MCF 10A (cell line): ENCODE measurements around the gene PGLYRP2. TPM values are rescaled to one million over a fixed set of nuclear protein-coding genes. Genes with fewer than 3 reads are reported as not detected.

ENCODE experiments used
- BruUV-seq: library from RNA; stranded (reverse); fragments of 400-500 nt; replicated peaks from 2 replicates; lab custom pipeline; 2021; lab: Mats Ljungman, UMichigan
- CTCF ChIA-PET: fragments of 300-600 bp; sonication (Branson Sonifier 250); formaldehyde crosslinking; extraction: SDS; loops from one replicate; lab custom pipeline; 2021; ENCODE audit warnings: antibody characterized with exemption, inconsistent platforms; lab: Yijun Ruan, JAX
- POLR2A ChIA-PET: fragments of 300-600, 350-650 bp; sonication (Branson Sonifier 250); formaldehyde crosslinking; extraction: SDS; loops from one replicate; lab custom pipeline; 2020; ENCODE audit warnings: antibody characterized with exemption, inconsistent platforms; lab: Yijun Ruan, JAX
- DNase-seq: peaks from one replicate; pipeline ENCODE4 v3.0.0-alpha.2; 2018; ENCODE audit not compliant: unreplicated experiment
- H3K27ac Mint-ChIP-seq: one replicate; pipeline ENCODE4 v1.8.0; 2022; ENCODE audit warnings: mild to moderate bottlenecking, low read depth, mixed read lengths; ENCODE audit not compliant: unreplicated experiment
- H3K27me3 Mint-ChIP-seq: one replicate; pipeline ENCODE4 v1.8.0; 2022; ENCODE audit warnings: mixed read lengths; ENCODE audit not compliant: insufficient read depth, unreplicated experiment
- H3K36me3 Mint-ChIP-seq: one replicate; pipeline ENCODE4 v1.8.0; 2022; ENCODE audit warnings: mild to moderate bottlenecking, moderate library complexity, mixed read lengths; ENCODE audit not compliant: insufficient read depth, unreplicated experiment
- H3K4me1 Mint-ChIP-seq: one replicate; pipeline ENCODE4 v1.8.0; 2022; ENCODE audit warnings: mixed read lengths; ENCODE audit not compliant: insufficient read depth, unreplicated experiment
- H3K4me3 Mint-ChIP-seq: one replicate; pipeline ENCODE4 v1.8.0; 2022; ENCODE audit warnings: mild to moderate bottlenecking, moderate library complexity, mixed read lengths; ENCODE audit not compliant: unreplicated experiment
- H3K9me3 Mint-ChIP-seq: one replicate; pipeline ENCODE4 v1.8.0; 2022; ENCODE audit warnings: mixed read lengths; ENCODE audit not compliant: unreplicated experiment
- CTCF ChIP-seq: fragments of 200-600 bp; IDR thresholded peaks from one replicate; pipeline ENCODE4 v1.8.0; 2022; ENCODE audit warnings: antibody characterized with exemption, mild to moderate bottlenecking; ENCODE audit not compliant: unreplicated experiment
- intact Hi-C: fragments of 100-400 bp; cut with micrococcal nuclease; formaldehyde crosslinking; loops from 2 replicates; pipeline ENCODE4 v1.14.1; 2022
- total RNA-seq: library from RNA; stranded (reverse); gene quantifications from 2 replicates; pipeline ENCODE4 v1.2.3, GENCODE V29; 2022

The PGLYRP2 gene
- total RNA-seq, 1 experiment from 2014 or later = not detected

GRCh38 chr19:15424121-15424520, 55.2 kb downstream of the PGLYRP2 start:
- H3K27me3 Mint-ChIP-seq = no peaks in the 10 kb centered on the region
- CTCF ChIA-PET = no interaction called here

GRCh38 chr19:15423130-15423529, 56.2 kb downstream of the PGLYRP2 start:
- Mint-ChIP-seq H3K4me3 (no peak overlapping the region), H3K36me3 (peaks cover 61% of the 10 kb centered on the region), H3K27me3 (no peaks in the 10 kb centered on the region), H3K4me1 (peaks cover 4% of the 10 kb centered on the region), H3K27ac (no peak overlapping the region), H3K9me3 (no peaks in the 10 kb centered on the region)
- ChIA-PET CTCF (interaction anchor here (0.6 kb wide), 1 partner anchor 241 kb away, joined by 7 read pairs; no protein-coding TSS in a partner anchor), POLR2A (no interaction called here)
- no peak for DNase-seq
- TF ChIP-seq CTCF = no peak
- intact Hi-C loops = no loop called here
- no TSS peak for BruUV-seq

More at GRCh38 chr19:15424121-15424520, 55.2 kb downstream of the PGLYRP2 start:
- intact Hi-C loops = no loop called here
- POLR2A ChIA-PET = no interaction called here
- Mint-ChIP-seq H3K36me3 (peaks cover 55% of the 10 kb centered on the region), H3K4me1 (peaks cover 4% of the 10 kb centered on the region), H3K9me3 (no peaks in the 10 kb centered on the region), H3K4me3 (no peak overlapping the region), H3K27ac (no peak overlapping the region)
- DNase-seq = no peak
- BruUV-seq = no TSS peak
- TF ChIP-seq CTCF = no peak

GRCh38 chr19:15422296-15423075, 56.8 kb downstream of the PGLYRP2 start:
- TF ChIP-seq CTCF = no peak
- CTCF ChIA-PET = interaction anchor here (0.7 to 1.6 kb wide), 5 partner anchors 8 to 261 kb away, joined by 3 to 5 read pairs (median 4); no protein-coding TSS in a partner anchor
- H3K36me3 Mint-ChIP-seq = peaks cover 55% of the 10 kb centered on the region
- no peak for DNase-seq
- POLR2A ChIA-PET = interaction anchor here (1.4 to 6.0 kb wide), 2 partner anchors 8 to 42 kb away, joined by 3 to 80 read pairs; no protein-coding TSS in a partner anchor
- H3K9me3 Mint-ChIP-seq = no peaks in the 10 kb centered on the region
- BruUV-seq = no TSS peak
- H3K4me3 Mint-ChIP-seq = no peak overlapping the region
- H3K4me1 Mint-ChIP-seq = peaks cover 4% of the 10 kb centered on the region
- intact Hi-C loops = no loop called here
- H3K27ac Mint-ChIP-seq = no peak overlapping the region
- H3K27me3 Mint-ChIP-seq = no peaks in the 10 kb centered on the region

GRCh38 chr19:15421721-15422260, 57.5 kb downstream of the PGLYRP2 start:
- peak overlapping the region; percentile 64 for H3K27ac Mint-ChIP-seq
- no peak overlapping the region for H3K4me3 Mint-ChIP-seq
- POLR2A ChIA-PET = interaction anchor here (0.6 to 6.0 kb wide), 3 partner anchors 9 to 43 kb away, joined by 3 to 80 read pairs (median 4); no protein-coding TSS in a partner anchor
- peaks cover 10% of the 10 kb centered on the region for H3K4me1 Mint-ChIP-seq
- BruUV-seq = no TSS peak
- TF ChIP-seq CTCF = no peak
- no peak for DNase-seq
- no peaks in the 10 kb centered on the region for H3K9me3 Mint-ChIP-seq
- intact Hi-C loops = no loop called here
- H3K36me3 Mint-ChIP-seq = peaks cover 50% of the 10 kb centered on the region
- H3K27me3 Mint-ChIP-seq = no peaks in the 10 kb centered on the region
- CTCF ChIA-PET = interaction anchor here (0.7 to 1.6 kb wide), 5 partner anchors 9 to 260 kb away, joined by 3 to 5 read pairs (median 4); no protein-coding TSS in a partner anchor
